Activated naive CD4-positive, alpha-beta T cell (primary cell): ENCODE measurements around the gene COTL1.
"Not testable (repeated sequence)": the region's sequence is repeated elsewhere in the genome, so short reads cannot be mapped to it uniquely, and the experiment has no call there.

Experiments used
- DNase-seq, 4 experiments: peaks; one replicate each; lab custom pipeline; 2025; lab: John Stamatoyannopoulos, UW

Gene COTL1

DNA sequence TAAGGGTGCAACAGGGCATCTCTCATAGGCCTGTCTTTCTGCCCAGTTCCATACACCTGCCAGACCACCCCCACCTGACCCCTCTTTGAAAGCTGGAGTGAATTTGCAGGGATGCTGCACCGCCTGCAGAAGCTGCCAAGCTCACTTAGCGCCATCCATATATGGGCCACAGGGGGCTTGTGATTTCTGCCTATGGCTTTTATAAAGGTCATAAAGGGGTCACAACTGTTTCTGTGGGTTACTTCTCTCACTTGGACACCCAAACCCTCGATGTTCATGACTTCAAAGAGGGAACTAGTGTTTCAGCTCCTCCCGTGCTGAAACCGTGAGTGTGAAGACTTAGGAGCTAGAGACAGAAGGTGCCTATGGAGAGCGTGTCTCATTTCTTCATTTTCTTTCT lies 89.6 kb downstream of the COTL1 start:
- no peak for DNase-seq

DNA sequence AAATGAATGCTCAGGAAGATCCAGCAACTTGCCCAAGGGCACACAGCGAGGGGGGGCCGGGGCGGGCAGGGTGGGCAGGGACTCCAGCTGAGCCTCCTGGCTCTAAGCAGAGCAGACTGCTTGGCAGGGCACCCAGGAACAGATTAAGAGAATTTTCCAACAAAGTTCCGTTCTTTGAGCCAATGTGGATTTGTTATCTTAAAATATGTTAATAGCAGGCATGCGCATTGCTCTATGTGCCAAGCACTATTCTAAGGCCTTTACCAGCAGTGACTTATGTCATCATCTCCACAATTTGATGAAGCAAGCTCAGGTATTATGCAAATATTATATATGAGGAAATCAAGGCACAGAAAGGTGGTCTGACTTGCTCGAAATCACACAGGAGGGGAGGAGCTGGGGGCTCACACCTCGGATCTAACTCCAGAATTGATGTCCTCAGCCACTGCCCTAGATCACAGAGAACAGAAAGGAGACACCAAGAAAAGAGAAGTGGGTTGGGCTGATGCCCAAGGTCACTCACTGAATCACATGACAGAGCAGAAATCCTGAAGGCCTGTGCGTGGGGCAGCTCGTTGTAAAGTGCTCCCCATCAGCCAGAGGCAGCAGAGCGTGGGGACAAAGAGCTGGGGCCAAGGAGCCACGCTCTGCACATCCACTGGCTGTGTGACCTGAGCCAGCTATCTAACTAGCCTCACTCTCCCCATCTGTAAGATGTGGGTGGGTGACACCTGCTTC lies 90.2 kb downstream of the COTL1 start:
- DNase-seq = no peak

DNA sequence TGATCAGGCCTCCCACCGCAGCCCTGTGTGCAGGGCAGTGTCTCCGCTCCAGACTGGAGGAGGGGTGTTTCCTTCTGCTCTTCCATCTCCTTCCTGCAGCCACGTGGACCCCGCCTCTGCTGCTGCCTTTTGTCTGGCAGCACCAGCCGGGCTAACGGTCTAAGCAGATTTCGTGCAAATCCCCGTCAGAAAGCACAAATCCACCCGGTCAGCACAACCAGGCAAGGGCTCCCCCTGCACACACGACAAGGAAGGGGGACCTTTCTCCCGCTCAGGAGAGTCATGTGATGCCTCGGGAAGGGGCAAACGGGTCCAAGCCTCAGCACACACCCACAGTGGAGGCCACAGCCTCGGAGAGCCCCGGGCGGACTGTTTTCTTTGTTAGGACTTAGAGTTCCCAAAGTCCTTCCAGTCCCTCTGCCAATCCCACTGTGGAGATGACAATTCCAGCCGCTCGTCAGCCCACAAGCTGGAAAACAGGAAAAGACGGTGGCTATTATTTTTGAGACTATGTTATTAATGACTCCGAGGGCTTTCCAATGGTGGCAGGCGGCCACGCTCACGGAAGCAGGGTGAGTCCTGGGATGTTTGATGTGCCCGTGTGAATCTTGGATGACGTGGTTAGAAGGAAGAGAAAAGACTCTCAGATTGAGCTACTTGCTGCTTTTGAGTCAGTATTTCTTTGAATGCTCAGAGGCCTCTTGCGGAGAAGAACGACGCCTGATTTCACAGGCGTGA lies 90.9 kb downstream of the COTL1 start:
- no peak for DNase-seq

DNA sequence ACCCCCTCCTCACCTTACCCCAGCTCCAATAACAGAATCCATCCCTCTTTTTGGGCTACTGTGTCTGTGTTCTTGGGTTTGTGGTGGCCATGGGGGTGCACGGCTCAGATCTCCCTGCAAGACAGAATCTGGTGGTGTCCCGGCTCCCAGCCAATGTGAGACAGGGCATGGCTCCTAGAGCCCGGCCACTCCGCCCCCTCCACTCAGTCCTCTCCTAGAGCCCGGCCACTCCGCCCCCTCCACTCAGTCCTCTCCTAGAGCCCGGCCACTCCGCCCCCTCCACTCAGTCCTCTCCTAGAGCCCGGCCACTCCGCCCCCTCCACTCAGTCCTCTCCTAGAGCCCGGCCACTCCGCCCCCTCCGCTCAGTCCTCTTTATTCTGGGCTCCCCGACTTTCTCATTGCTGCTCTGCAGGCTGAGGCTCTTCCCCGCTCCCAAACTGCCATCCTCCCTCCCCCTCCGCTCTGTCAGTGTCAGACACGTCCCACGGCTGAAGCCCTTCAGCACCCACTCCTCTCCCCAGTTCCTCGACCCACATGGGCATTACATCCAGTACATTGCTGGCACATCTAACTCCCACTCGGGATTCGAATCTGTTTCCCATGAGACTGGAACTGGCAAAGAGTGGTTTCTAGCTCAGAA lies 92.8 kb downstream of the COTL1 start:
- DNase-seq = not testable (repeated sequence)

DNA sequence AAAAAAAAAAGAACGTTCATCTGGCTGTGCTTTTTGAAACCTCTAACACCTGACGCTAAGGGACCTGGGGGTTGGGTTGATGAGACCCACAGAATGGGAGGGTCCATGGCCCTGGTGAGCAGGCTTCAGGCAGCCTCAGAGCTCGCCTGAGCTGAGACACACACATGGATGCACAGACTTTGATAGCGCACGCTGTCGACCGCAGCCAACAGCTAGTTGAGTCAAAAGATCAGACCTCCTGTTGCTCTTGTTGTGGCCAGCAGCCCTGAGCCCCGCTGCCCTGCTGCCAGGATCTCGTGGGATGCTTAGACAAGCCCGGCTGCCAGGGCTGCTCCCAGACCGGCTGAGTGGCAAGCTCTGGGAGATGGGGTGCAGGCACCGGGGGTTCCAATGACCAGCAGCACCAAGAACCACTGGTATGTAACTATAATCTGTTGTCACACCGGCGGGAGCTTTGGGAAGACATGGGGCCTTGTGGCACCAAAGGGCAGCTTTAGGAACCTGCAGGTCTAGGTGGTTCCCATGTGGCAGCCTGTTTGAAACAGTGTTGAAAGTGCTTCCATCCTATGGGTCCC lies 93.4 kb downstream of the COTL1 start:
- no peak for DNase-seq

DNA sequence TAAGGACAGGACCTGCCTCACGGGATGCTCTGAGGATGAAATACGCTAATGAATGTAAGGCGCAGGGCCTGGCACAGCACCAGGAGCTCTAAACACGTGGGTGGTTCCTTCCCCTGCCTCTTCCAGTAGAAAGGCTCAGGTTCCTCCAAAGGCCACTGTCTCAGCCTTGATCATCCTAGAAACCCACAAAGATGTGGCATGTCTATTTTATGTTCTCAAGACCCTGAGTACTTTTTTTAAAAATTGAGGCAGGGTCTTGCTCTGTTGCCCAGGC lies 96.4 kb downstream of the COTL1 start:
- DNase-seq = no peak

DNA sequence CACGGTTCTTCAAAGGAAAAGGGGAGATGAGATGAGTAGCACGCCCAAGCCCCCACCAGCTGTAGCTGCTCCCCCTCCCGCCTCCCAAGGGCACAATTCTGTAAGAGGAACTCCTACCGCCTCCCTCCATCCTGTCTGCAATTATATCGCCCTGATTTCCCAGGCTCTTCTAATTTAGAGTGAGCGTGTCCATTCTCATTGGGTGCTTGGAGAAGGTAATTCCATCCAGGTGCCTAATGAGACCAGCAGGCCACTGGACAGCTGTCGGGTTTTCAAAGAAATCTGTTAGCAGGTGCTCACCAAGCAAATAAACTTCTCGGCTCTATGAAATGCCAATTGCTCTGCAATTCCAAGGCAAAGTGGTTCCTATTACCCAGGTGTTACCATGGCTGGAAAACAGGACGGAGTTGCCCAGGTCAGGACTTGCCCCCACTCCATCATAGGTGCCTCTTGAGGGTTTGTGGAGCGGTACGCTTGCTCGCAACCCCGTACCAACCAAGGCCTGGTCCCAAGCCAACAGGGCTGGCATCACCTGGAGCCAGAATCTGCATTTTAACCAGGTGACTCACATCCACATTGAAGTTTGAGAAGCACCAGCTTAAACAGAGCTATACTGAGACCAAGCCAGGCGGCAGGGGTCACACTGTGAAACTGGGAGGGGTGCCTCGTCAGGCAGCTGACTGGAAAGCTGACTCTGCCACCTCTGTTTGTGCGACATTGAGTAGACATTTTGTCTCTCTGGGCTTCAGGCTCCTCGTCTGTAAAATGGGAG lies 97.0 kb downstream of the COTL1 start:
- DNase-seq = no peak

DNA sequence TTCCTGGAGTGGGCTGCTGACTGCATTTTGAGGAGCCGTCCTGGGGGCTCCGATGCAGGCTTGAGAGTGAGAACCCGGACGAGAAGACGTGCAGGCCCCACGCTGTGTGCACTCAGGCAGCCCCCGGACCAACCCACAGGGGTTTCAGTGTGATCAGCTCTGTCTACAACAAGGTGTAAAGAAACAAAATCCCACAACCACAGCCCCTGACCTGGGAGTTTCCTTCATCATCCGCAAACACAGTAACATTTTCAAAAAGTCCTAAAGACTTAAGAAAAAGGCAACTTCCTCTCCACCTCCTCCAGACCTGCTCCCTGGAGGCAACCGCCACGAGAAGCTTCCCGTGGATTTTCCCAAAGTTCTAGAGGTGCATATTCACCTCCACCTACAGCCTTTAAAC lies 98.0 kb downstream of the COTL1 start:
- no peak for DNase-seq

DNA sequence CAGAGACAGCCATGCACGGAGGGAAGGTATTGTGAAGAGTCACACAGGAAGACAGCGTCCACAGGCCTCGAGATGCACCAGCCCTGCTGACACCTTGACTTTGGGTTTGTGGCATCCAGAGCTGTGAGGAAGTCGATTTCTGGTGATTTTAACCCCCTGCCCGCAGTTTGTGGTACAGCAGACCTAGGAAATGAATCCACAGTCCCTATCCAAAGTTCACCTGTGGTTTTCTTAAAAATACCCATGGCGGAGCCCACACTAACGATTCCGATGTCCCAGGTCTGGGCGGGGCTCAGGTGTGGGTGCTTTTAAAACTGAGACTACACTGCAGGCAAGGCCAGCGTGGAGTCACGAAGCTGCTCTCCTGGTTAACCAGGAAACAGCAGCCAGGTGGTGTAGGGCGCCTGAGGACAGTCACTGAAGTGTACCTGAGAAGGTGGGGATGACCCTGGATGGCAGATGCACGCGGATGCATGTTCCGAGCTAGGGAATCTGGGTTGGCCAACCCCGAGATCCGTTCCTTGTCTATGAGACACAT lies 99.0 kb downstream of the COTL1 start:
- DNase-seq = peak in 2 of 4 experiments; percentile 20 to 41

DNA sequence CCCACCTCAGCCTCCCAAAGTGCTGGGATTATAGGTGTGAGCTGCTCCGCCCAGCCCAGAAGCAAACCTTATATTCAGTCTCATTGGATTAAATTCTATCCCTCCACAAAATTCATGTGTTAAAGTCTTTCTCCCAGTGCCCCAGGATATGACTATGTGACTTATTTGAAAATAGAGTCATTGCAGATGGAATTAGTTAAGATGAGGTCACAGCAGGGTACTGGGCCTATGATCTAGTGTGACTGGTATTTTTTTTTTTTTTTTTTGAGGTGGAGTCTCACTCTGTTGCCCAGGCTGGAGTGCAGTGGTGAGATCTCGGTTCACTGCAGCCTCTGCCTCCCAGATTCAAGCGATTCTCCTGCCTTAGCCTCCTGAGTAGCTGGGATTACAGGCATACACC lies 99.7 kb downstream of the COTL1 start:
- DNase-seq = not testable (repeated sequence)

DNA sequence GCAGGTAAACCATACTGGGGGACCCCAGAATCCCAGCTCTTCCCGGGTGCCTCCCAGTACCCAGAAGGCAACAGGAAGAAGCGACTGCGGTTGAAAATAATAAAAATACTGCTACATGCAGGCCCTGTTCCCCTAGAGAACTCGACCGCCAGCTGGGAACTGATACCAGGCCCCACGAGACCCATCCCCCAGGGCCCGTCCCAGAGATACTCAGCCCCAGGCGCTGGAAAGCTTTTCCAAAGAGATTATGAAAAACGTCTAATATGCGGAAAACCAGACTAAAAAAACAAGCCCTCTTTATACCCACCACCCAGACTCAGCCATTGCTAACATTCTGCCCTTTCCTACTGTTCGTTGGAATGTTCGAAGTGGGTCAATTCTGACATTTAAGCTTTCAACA lies 100.5 kb downstream of the COTL1 start:
- DNase-seq = no peak
